Kasumi-1 (cell line): ENCODE data around the gene CTAGE4.
"Not testable (repeated sequence)": the region's sequence is repeated elsewhere in the genome, so short reads cannot be mapped to it uniquely, and the experiment has no call there.

ENCODE experiments used
- DNase-seq, 2 experiments: peaks; one replicate each; lab custom pipeline; 2025; lab: John Stamatoyannopoulos, UW

CTAGE4 gene

GRCh38 chr7:144218581-144218980, 35.3 kb downstream of the CTAGE4 start:
- not testable (repeated sequence) for DNase-seq

GRCh38 chr7:144219149-144219548, 35.9 kb downstream of the CTAGE4 start:
- DNase-seq, result not testable (repeated sequence)

GRCh38 chr7:144220531-144220930, 37.3 kb downstream of the CTAGE4 start:
- not testable (repeated sequence) for DNase-seq

GRCh38 chr7:144223675-144224074, 40.4 kb downstream of the CTAGE4 start:
- DNase-seq, result not testable (repeated sequence)

- not testable (repeated sequence) for DNase-seq
Observed at GRCh38 chr7:144226866-144227265, 43.6 kb downstream of the CTAGE4 start.

GRCh38 chr7:144228810-144229209, 45.5 kb downstream of the CTAGE4 start:
- not testable (repeated sequence) for DNase-seq

GRCh38 chr7:144231027-144231426, 47.8 kb downstream of the CTAGE4 start:
- DNase-seq, result not testable (repeated sequence)

- DNase-seq, result not testable (repeated sequence)
Observed at GRCh38 chr7:144233039-144233438, 49.8 kb downstream of the CTAGE4 start.
